Fibroblast of skin of left quadriceps (primary cell): ENCODE data around the gene ESAM.
A peak's percentile ranks its signal among the peaks of the same experiment; 100 is the strongest.
"Not testable (repeated sequence)": the region's sequence is repeated elsewhere in the genome, so short reads cannot be mapped to it uniquely, and the experiment has no call there.

Experiments used
- DNase-seq, 2 experiments: peaks; one replicate each; pipeline ENCODE4 v3.0.0-alpha.2; 2013; ENCODE audit warnings: low read depth in 2 of 2

ESAM gene

DNA sequence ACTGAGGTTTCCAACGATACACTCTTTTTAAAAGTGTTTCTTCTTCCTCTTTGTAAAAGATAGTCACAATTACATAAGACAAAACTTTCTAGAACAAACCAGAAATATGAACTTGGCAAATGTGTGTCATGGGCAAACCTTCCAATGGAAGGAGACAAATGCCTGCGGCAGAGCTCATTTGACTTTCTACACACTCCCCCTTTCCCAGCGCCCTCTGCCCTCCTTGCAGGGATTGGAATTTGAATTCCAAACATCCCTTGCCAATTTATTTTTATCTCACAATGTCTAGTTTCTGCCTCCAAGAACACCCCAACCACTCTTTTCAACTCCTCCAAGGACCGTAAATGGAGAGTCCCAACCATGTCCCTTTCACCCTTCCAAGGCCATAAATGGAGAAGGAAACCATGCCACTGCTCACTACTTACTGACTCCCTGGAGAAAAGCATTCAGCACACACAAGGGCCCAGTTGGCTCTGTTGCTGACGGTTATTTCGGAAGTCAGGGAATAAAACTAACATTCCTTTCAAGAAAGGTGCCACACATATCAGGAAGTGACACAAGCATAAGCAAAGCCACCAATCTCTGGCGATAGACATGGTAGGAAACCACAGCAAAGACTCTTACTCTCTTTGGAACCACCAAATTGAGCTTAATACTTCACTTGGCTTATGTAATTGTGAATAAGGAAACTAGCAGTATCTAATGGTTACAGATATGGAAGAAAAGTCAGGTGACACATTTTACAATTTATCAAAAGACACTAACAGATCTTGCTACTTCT is 15.0 kb upstream of the ESAM start:
- DNase-seq, result no peak

DNA sequence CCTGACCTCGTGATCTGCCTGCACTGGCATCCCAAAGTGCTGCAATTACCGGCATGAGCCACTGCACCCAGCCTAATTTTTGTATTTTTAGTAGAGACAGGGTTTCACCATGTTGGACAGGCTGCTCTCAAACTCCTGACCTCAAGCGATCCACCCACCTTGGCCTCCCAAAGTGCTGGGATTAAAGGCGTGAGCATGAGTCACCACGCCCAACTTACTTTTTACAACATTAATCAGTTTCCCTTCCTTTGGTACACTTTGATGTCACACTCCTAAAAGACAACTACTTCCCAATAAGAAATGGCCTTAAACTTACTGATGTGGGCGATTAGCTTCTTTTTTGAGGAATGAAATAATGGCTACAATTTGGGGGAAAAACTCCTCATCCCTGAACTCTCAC is 8.9 kb upstream of the ESAM start:
- not testable (repeated sequence) for DNase-seq

DNA sequence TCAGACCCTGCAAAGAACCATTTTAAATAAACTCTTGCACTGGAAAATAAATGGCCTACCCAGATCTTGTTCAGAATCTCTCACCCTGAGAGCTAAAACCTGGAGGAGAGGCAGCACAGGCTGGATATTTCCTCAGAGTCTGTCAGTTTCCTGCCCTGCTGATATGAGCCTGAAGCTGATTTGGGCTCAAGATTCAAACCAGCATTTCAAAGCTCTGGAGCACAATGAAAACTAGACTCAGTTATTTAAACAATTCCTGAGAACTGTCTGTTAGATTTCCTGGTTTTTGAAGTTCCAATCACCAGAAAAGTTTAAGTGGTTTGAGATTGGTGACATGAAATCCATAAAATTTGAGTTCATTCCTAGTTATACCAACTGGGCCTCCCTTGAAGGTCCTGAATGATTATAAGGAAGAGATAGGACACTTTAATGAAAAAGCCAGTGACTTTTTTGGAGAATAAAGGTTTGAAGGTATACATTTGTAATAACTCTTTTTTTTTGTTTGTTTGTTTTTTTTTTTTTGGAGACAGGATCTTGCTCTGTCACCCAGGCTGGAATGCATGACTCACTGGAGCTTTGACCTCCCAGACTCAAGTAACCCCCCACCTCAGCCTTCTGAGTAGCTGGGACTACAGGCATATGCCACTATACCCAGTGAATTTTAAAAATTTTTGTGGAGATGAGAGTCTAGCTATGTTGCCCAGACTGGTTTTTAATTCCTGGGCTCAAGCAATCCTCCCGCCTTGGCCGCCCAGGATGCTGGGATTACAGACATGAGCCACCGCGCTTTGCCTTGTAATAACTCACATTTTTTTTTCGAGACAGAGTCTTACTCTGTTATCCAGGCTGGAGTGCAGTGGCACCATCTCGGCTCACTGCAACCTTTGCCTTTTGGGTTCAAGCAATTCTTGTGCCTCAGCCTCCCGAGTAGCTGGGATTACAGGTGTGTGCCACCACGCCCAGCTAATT is 8.0 kb upstream of the ESAM start:
- no peak for DNase-seq

- DNase-seq, result no peak
Measured at GRCh38 chr11:124768914-124769313, 6.8 kb upstream of the ESAM start.

DNA sequence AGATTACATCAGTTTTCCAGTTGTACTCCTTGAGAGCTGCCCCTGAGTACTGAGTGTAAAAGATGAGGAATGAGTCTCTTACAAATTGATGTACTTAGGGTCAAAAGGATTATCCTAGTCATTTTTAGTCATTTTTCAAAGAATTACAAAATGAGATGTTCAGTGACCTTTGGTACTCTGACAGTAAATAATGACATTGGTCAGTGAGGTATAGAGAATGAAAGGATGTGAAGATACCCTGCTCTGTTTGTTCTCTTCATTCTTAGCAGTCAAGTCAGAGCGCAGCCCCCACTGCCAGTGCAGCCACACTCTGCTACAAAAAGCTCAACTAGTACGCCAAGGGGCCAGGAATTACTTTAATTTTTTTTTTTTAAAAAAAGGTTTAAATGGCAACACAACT is 4.1 kb upstream of the ESAM start:
- DNase-seq, result no peak

- DNase-seq, result peak; percentile 20 to 24
Measured at GRCh38 chr11:124763156-124763947, 1.3 kb upstream of the ESAM start.

GRCh38 chr11:124762624-124763155 is 600 bp upstream of the ESAM start:
- no peak for DNase-seq

GRCh38 chr11:124761301-124762104 is 587 bp downstream of the ESAM start:
- DNase-seq, result no peak

DNA sequence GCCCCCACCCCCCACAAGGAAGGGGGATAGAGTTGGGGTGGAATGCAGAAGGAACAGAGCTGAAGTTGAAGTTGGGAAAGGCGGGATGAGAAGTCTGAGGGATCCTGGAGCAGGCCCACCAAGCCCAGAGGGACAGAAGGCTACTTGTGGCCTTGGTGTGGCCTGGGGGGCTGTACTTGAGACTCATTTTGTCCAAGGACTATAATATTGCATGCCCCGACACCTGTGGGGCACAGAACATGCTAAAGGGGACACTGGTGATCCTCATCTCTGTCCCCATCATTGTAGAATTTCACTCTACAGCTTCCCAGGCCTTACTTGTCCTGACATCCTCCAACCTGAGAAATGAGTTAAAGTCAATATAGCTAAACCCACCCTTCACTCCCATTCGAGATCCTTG is 1.3 kb downstream of the ESAM start:
- DNase-seq, result no peak

DNA sequence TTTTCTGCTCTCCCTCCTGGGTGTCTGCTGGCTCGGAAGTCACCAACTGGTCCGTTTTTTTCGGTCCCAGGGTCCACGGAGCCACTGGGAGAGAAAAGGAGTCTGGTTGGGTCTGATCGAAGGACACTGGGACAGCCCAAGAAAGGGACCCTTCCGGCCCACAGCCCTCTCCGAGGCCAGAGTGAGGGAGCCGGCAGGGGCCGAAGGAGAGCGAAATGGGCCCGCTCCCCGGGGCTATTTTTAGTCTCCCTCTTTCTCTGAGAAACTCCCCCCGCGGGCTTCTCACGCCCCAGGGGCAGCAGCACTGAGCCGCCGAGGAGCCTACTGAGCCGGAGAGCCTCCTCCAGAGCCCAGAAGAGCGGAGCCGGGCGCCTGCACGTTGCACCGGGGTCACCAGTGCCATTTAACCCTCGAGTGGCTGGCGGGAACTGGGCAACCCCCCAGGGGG is 1.9 kb downstream of the ESAM start:
- DNase-seq, result no peak

- DNase-seq, result no peak
Measured at GRCh38 chr11:124759266-124760204, 2.6 kb downstream of the ESAM start.

DNA sequence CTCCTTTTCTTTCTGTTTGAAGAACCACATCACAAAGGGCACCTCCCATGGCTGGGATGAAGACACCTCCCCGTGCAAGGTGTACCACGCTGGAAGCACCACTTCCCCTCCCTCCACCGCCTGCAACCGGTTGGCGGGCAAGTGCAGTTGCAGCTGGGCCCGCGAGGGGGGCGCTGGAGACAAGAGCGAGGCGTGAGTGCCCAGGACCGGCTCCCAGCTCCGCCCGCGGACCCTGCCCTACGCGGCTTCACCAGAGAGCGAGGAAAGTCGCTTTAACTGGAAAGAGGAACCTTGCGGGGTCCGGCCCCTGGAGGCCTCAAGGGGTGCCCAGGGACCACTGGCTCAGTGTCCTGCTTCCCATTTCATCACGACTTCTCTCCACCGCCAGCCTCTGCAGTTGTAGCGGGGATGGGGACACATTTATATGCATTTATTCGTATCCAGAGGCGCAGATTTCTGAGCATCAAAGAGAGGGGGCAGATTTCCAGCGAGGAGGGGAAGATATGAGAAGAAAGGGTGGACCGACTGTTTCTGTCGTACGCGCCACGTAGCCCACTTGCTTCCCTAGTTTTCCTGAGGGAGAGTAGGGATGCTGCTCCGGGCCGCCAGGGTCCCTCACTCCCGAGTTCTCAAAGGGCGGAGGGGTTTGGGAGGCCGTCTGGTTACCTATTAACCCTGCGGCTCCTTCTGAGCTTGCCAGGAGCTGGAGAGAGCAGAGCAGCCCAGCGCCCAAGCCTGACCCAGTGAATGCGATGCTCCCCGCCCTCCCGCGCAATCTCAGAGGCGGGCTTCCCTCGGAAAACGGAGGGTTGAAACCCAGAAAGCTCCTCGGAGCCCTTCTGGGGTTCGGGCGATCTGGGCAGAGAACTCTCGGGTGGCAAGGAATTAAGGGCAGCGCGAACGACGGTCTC is 3.5 kb downstream of the ESAM start:
- DNase-seq, result peak in 1 of 2 experiments; percentile 13

- DNase-seq, result no peak
Measured at GRCh38 chr11:124757320-124757719, 4.8 kb downstream of the ESAM start.

GRCh38 chr11:124756753-124757227 is 5.3 kb downstream of the ESAM start:
- no peak for DNase-seq

DNA sequence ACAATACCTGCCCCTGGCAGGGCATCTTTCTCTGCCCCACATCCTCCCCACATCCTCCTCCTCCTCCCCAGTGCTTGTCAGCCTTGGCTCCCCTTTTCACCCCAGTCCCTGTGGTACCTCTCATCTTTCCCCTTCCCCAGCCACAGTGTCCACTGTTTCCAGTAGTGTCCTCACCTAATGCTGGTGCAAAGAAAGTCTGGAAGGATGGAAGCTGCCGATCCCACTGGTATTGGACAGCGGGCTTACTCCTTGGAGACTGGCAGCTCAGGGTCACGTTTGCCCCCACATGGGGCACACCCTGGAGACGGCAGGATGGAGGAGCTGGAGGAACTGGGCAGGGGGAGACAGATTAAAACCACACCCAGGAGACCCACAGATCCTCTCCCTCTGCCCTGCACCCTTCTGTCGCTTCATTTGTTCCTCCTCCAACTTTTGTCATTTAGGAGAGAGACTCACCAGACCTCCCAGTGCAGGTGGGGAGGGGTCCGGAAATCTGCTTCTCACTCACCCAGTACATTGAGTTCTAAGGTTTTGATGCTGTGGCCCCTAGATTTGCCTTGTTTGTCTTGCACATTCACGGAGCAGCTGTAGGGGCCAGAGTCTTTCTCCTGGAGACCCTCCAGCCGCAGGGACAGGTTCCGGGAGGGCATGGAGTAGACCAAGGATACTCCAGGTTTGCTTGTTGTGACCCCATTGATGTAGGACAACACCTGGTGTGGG is 5.9 kb downstream of the ESAM start:
- no peak for DNase-seq

DNA sequence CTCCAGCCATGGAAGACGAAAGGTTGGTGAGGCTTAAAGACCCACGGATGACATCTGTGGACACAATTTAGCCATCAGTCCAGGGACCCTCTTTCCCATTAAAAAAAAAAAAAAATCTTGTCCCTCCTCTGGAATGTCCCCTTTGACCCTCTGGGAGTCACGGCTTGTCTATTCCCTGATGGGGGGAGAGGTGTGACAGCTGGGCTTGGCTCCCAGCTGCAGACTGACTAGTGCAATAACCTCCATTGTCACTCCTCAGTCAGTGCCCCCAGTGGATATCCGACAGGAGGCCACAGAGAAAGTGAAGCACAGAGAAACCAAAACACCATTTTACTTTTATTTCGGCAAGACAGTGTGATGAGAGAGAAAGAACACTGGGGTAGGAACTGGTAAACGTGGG is 7.4 kb downstream of the ESAM start:
- DNase-seq, result no peak

DNA sequence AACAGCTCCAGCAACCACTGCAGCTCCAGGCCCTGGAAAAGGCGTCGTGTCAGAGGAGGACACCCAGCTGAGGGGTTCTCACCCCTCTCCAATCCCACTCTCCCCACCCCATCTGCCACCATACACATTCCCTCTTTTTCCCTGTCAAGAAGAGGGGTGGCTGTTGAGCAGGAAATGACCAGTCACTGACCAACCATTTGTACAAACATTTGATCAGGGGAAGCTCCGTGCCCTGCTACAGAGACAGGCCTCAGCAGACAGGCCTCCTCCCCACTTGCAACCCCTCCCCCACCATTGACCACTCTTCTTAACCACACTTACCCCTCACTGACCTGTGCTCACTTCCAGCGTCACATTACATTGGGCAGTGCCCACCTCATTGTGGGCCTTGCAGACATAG is 7.8 kb downstream of the ESAM start:
- DNase-seq, result no peak

DNA sequence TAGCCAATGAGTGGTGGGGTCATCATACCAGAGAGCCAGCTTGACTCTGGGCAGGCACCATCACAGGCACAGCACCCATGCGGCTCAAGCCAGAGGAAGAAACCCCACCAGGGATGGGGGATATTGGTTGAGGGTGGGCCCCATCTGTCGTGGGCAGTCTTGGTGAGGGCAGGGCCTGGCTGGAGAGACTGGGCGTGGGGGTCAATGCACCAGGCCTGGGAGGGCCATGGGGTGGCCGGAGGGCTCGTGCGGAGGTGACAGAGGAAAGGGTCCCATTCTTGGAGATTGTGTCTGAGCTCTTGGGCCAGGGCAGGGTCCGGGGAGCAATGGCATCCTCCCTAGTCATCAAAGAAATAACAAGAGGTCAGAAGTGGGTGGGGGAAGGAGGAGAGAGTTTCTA is 8.5 kb downstream of the ESAM start:
- DNase-seq, result no peak
